Erythroblast (primary cell): ENCODE data around the gene LHFPL6.

Experiments used
- GATA1 ChIP-seq: IDR thresholded peaks from 2 replicates; pipeline ENCODE4 v1.6.1; 2011; ENCODE audit warnings: low read depth, mild to moderate bottlenecking, control low read depth, low read length, moderate library complexity
- POLR2A ChIP-seq: IDR thresholded peaks from 2 replicates; pipeline ENCODE4 v1.6.1; 2011; ENCODE audit warnings: mild to moderate bottlenecking, low read length

DNA sequence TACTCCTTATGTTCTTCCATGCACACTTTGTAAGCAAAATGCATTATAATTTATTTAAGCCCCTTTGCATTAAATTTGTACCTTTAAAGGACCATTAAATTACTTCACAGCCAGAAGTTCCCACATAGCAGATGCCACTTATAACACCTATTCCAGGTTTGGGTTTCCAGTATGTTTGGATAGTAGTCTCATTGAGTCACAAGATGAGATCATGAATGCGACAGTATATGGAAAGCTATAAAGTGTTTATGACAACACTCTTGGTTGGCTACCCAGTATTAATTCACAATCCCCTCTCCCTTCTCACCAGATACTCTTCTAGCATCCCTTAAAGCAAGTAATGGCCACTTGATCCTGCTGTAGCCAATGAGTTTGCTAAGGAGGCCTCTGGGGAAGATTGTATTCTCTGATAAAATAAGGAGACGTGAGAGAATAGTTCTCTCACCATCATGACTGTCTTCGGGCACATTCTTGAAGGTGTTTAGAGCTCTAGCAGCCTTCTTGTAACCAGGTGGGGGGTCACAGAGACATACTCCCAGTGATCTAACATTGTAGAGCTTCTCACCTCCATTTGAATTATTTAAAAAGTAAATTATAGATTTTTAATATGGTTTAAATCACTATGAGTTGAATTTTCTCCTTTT, 2.8 kb upstream of the LHFPL6 start:
- TF ChIP-seq POLR2A (no peak), GATA1 (no peak)
